GM12873 (cell line): ENCODE measurements around the gene HIPK3.
A peak's percentile ranks its signal among the peaks of the same experiment; 100 is the strongest.

Experiments used
- TF ChIP-seq, protein P1 (sequence below): IDR thresholded peaks from 2 replicates; pipeline ENCODE4 v1.5.1; 2012; ENCODE audit warnings: low read depth, mild to moderate bottlenecking, moderate library complexity, low read length, control low read depth; ENCODE audit not compliant: insufficient read depth; ENCODE audit errors: missing control alignments

HIPK3 gene

DNA sequence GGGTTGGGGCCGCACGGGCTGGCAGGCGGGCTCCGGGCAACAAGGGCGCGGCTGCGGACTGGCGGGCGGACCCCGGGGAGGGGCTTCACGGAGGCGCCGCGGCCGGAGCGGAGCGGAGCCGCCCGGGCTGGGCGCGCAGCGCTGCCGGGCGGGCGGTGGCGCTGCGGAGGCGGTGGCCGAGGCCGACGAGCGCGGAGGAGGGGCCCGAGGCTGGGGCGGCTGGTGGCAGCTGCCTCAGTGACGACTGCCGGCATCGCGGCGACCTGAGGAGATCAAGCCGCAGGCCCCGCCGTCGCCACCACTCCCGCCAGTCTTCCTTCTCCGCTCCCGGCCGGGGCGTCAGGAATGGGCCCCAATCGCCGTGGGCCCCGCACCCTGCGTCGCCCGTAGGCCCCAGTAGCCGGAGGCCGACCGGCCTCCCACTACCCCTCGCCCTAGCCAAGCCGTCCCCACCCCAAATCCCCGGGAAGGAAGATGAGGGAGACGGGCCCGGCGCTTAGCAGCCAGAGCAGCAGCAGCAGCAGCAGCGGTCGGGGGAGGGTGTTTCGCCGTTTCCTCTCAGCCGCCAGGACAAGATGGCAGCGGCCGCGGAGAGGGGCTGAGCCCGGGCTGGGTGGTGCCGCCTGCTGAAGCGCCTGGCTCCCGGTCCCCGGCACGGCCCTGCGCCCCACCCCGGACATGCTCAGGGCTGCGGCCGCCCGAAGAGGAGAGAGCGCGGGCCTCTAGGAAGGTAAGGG is at the start of gene HIPK3:
Gene HIPK3, plus strand, starts transcription at position 222 of the 737 bp plus-strand sequence.
- TF ChIP-seq, protein P1, sequence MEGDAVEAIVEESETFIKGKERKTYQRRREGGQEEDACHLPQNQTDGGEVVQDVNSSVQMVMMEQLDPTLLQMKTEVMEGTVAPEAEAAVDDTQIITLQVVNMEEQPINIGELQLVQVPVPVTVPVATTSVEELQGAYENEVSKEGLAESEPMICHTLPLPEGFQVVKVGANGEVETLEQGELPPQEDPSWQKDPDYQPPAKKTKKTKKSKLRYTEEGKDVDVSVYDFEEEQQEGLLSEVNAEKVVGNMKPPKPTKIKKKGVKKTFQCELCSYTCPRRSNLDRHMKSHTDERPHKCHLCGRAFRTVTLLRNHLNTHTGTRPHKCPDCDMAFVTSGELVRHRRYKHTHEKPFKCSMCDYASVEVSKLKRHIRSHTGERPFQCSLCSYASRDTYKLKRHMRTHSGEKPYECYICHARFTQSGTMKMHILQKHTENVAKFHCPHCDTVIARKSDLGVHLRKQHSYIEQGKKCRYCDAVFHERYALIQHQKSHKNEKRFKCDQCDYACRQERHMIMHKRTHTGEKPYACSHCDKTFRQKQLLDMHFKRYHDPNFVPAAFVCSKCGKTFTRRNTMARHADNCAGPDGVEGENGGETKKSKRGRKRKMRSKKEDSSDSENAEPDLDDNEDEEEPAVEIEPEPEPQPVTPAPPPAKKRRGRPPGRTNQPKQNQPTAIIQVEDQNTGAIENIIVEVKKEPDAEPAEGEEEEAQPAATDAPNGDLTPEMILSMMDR: peak; percentile 34

GRCh38 chr11:33207408-33207985 is 49.7 kb upstream of the HIPK3 start:
- TF ChIP-seq, protein P1: no peak

DNA sequence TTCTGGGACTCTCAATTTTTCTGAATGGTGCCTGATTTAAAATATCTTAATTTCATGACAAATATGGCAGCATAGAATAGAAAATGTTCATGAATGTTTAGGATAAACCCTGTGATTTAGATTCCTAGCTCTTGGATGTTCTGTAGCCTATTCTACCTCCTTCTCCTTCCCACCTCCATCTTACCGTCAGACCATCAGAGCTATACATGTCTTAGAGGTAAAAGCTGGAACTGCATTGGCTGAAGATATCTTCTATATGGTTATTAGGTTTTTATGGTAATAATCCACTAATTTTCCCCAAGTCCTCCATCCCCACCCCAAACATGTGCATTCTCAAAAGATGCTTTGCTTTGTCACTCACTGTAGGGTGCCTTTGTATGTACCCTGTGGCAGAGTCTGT is 49.0 kb upstream of the HIPK3 start:
- TF ChIP-seq, protein P1: no peak

DNA sequence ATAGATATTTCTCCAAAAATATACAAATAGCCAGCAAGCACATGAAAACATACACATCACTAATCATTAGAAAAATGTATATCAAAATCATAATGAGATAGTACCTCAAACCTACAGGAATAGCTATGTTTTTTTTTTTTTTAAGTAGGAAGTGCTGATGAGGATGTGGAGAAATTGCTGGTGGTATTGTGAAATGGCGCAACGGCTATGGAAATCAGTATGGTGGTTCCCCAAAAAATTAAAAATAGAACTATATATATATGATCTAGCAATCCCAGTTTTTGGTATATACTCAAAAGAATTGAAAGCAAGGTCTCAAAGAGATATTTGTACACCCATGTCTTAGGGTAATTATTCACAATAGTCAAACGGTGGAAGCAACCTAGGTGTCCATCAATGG is 46.0 kb upstream of the HIPK3 start:
- TF ChIP-seq, protein P1: no peak

DNA sequence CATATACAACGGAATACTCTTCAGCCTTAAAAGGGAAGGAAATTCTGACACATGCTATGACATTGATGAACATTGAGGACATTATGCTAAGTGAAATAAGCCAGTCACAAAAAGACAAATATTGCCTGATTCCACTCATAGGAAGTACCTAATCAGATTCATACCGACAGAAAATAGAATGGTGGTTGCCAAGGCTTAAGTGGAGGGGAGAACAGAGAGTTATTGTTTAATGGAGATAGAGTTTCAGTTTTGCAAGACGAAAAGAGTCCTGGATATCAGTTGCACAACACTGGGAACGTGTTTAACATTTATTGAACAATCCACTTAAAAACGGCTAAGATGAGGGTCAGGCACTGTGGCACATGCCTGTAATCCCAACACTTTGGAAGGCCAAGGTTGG is 45.6 kb upstream of the HIPK3 start:
- TF ChIP-seq, protein P1: no peak

GRCh38 chr11:33214187-33214586 is 43.0 kb upstream of the HIPK3 start:
- TF ChIP-seq, protein P1: no peak

- TF ChIP-seq, protein P1: no peak
Measured at GRCh38 chr11:33214767-33215166, 42.4 kb upstream of the HIPK3 start.
